Stimulated activated CD8-positive, alpha-beta memory T cell treated with anti-CD3 and anti-CD28 coated beads, Interleukin-12 subunit alpha, Interleukin-12 subunit beta, amount 100 ng/mL, for 4 hours (primary cell): Measurements from ENCODE around the gene DRAXIN.

Experiments used
- DNase-seq: peaks from one replicate; pipeline ENCODE4 v3.0.0-alpha.2; 2020; ENCODE audit warnings: low read depth

DRAXIN gene

DNA sequence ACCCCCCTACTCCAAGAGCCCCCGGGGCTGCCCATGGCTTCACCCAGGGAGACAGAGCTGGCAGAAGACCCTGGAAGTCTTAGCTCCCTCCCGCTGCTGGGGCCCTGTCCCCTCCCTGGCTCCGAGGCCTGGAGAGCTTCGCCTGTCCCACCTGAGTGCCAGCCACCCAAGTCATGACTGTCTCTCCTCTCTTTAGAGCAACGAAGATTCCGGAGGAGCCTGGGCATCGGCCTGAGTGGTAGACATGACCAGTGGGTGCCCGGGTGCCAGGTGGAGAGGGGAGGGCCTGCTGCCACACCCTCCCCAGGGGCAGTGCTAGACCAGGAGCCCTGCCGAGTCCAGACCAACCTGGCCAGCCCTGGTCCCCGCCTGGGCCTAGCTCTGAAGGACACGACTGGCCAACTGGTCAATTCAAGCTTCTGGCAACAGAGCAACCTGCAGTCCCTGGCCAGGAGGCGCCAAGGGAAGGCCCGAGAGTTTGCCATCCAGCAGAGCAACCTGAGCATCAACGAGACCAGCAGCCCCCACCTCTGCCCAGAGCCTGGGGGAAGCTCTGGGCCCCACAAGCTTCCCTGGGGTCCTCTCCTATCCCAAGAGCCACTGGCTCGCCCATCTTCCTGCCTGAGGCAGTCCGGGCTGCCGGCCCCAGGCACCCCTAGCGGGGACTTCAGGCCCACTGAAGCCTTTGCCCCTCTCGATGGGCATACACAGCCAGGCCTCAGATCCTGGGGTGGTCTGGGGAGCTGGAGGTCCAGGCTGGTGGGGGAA is 74.3 kb downstream of the DRAXIN start:
- DNase-seq: no peak

DNA sequence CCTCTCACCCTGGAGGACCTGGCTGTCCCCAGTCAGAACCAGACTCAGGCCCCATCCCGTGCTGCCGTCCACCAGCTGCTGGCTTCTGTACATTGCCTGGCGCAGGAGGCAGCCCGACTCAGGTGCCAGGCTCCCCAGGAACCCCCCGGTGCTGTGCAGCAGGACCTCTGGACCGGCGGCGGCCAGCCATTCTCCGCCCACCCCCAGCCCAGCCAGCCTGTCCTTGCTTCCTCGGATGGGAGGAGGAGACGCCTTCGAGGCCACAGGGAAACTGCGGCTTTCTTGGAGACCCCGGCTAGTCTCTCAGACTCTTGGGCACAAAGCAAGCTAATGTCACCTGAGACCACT is 74.9 kb downstream of the DRAXIN start:
- DNase-seq: no peak

DNA sequence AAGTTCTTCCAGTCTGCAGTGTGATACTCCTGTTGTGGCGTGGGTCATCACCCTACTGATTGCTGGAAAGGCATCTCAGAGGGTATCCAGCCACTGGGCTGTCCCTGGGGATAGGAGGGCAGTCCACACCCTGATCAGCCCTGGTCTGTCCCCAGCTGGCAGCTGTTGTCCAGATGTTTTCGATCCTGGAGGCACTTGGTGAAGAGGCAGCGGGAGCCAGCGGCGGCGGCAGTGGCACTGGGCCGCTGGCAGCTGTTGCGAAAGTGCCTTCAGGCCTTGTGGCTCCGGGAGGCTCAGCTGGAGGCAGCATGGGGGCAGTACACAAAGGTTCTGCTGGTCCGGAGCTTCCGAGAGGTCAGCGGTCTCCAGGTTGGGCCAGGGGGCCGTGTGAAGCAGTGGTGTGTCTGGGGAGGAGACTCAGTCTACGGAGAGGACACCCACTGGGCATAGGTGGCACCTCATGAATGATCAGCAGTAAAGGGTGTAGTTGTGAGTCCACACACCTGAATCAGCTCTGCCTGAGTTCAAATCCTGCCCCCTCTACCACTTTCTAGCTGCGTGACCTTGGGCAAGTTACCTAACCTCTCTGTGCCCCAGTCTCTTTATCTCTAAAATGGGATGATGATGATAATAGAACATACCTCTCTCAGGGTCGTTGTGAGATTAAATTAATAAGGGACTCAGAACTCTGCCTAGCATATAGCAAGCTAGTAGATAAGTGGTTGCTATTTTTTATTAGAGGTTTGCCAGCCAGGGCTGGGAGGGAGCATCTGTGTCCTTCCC is 76.6 kb downstream of the DRAXIN start:
- no peak for DNase-seq

DNA sequence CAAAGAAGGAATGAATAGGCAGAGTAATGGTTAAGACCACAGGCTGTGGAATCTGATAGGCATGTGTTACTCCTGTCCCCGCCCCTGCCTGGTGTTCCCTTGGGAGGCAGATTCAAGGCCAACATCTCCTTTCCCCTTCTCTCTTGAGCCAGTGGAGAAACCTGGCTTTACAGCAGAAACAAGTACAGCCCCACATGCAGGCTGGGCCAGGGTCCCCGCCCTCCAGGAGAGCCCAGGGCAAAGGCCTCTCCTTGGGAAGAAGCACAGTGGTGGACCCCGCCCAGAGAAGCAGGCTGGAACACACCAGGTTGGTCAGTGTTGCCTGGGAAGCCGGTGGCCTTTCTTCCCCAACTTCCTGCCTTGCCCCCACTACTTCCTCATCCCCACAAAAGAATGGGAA is 77.3 kb downstream of the DRAXIN start:
- DNase-seq: no peak

DNA sequence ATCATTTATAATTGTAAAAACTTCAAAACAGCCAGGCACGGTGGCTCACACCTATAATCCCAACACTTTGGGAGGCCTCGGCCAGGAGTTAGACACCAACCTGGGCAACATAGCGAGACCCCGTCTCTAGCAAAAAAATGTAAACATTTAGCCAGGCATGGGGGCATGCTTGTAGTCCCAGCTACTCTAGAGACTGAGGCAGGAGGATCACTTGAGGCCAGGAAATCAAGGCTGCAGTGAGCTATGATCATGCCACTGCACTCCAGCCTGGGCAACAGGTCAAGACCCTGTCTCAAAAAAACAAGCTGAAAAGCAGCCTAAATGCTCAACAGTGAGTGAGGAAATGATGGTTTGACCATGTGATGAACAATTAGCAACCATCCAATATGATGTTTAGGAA is 77.8 kb downstream of the DRAXIN start:
- no peak for DNase-seq

DNA sequence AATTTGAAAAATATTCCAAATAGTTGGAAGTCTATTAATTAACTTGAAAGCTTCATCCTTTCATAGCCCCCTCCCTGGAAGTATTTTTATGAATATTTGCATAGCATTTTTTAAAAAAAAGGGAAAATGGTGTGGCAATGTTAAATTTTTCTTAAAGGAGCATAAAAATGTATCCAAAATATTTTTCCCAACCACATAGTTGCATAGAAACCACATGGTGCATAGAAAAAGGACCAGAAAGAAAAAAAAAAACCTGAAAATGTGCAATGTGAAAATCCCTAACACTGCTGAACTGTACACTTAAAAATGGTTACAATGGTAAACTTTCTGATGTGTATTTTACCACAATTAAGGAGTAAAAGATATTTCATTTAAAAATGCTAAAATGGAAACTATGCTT is 78.5 kb downstream of the DRAXIN start:
- no peak for DNase-seq

DNA sequence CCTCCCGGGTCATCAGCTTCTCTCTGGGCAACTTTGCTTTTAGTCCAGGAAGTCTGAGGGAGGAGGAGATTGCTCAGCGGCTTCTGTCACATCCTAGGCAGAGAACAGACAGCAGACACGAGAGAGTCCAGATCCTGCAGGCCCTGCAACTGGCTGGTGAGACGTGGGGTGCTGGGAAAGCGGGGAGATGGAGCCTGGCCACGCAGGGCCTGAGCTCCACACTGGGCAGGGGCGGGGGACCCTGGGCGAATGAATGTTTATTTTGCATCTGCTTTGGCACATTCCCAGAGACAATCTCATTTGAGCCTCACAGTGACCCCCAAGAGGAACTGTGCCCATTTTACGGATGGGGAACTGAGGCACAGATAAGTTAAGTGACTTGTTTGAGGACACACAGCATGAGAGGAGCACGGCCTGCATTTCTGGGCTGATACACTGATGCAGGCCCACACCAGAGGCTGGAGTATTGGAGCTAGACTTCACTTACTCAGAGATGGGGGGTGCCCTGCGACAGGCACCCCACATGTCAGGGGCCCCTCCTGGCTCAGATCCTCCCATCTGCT is 80.1 kb downstream of the DRAXIN start:
- no peak for DNase-seq

DNA sequence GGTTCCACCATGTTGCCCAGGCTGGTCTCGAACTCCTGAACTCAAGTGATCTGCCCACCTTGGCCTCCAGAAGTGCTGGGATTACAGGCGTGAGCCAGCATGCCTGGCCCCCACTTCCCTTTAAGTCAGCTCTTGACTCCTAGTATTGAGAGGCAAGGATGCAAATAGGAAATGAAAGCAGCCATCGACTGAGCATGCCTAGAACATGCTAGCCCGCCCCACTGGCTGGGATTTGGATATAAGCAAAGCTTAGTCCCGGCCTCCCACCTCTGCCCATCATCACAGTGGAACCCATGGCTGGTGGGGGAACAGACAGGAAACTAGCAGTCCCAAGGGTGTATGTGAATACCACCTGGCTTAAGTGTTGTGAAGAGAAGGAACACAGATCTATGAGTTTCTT is 80.9 kb downstream of the DRAXIN start:
- no peak for DNase-seq

DNA sequence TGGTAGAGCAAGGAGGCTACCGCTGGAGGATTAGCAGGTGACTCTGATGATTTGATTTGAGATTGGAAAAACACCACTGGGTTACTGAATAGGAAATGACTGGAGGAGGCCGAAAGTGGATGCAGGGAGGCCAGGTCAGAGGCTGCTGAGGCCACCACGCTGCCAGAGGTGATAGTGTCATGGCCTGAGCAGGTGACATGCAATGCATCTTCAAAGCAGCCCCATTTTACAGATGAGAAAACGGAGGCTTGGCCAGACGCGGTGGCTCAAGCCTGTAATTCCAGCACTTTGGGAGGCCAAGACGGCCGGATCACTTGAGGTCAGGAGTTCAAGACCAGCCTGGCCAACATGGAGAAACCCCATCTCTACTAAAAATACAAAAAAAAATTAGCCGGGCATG is 83.2 kb downstream of the DRAXIN start:
- DNase-seq: no peak
